OCI-LY1 (cell line): ENCODE measurements around the gene CNNM1.

Experiments used
- H2AFZ ChIP-seq: fragments of 200-600 bp; sonication (generic), shearing (Covaris generic); 2 replicates; pipeline ENCODE4 v1.6.0; 2014; ENCODE audit warnings: antibody characterized with exemption, mild to moderate bottlenecking, low read length
- H3F3A ChIP-seq: fragments of 200-600 bp; sonication (generic), shearing (Covaris generic); 2 replicates; pipeline ENCODE4 v1.6.0; 2014; ENCODE audit warnings: mild to moderate bottlenecking, antibody characterized with exemption, low read length, moderate library complexity; ENCODE audit not compliant: insufficient read depth
- H3K27ac ChIP-seq: fragments of 200-600 bp; sonication (generic); 2 replicates; pipeline ENCODE4 v1.5.1; 2014; ENCODE audit warnings: low read length, mixed run types, mild to moderate bottlenecking, low read depth; ENCODE audit not compliant: poor library complexity, severe bottlenecking
- H3K27me3 ChIP-seq: fragments of 200-600 bp; sonication (generic); 2 replicates; pipeline ENCODE4 v1.6.0; 2014; ENCODE audit warnings: antibody characterized with exemption, mild to moderate bottlenecking, low read length, moderate library complexity; ENCODE audit not compliant: insufficient read depth
- H3K36me3 ChIP-seq: fragments of 200-600 bp; sonication (generic); 2 replicates; pipeline ENCODE4 v1.6.1; 2014; ENCODE audit warnings: mild to moderate bottlenecking, antibody characterized with exemption, low read length, moderate library complexity, mixed read lengths; ENCODE audit not compliant: insufficient read depth
- H3K4me1 ChIP-seq: fragments of 200-600 bp; sonication (generic); 2 replicates; pipeline ENCODE4 v1.5.1; 2014; ENCODE audit warnings: mild to moderate bottlenecking, low read length, moderate library complexity; ENCODE audit not compliant: insufficient read depth, severe bottlenecking
- H3K4me2 ChIP-seq: fragments of 200-600 bp; sonication (generic), shearing (Covaris generic); 2 replicates; pipeline ENCODE4 v1.6.1; 2014; ENCODE audit warnings: low read length
- H3K4me3 ChIP-seq: fragments of 200-600 bp; sonication (generic); 2 replicates; pipeline ENCODE4 v1.5.1; 2014; ENCODE audit warnings: low read length, low read depth, mild to moderate bottlenecking, mixed read lengths; ENCODE audit not compliant: poor library complexity, severe bottlenecking
- H3K79me2 ChIP-seq: fragments of 200-600 bp; shearing (Covaris generic); 2 replicates; pipeline ENCODE4 v1.6.1; 2016; ENCODE audit warnings: mixed run types, low read length, mixed read lengths; ENCODE audit not compliant: insufficient read depth
- H3K9ac ChIP-seq: fragments of 200-600 bp; sonication (generic), shearing (Covaris generic); 2 replicates; pipeline ENCODE4 v1.6.1; 2014; ENCODE audit warnings: mild to moderate bottlenecking, low read length, mixed read lengths
- H3K9me2 ChIP-seq: fragments of 200-600 bp; sonication (generic), shearing (Covaris generic); 2 replicates; pipeline ENCODE4 v1.6.1; 2014; ENCODE audit warnings: low read depth, mild to moderate bottlenecking, low read length, mixed read lengths
- H3K9me3 ChIP-seq: fragments of 200-600 bp; shearing (Covaris generic); 2 replicates; pipeline ENCODE4 v1.6.1; 2014; ENCODE audit warnings: low read length, mixed read lengths
- H4K20me1 ChIP-seq: fragments of 200-600 bp; sonication (generic), shearing (Covaris generic); 2 replicates; pipeline ENCODE4 v1.6.0; 2016; ENCODE audit warnings: mild to moderate bottlenecking, low read length; ENCODE audit not compliant: insufficient read depth
- EZH2 ChIP-seq: fragments of 200-600 bp; sonication (generic), shearing (Covaris generic); IDR thresholded peaks from 2 replicates; pipeline ENCODE4 v1.8.0; 2017; ENCODE audit warnings: borderline replicate concordance, mixed run types, mild to moderate bottlenecking, antibody characterized with exemption, low read length, moderate library complexity, mixed read lengths
- TF ChIP-seq, protein P1 (sequence below): fragments of 200-600 bp; sonication (generic), shearing (Covaris generic); IDR thresholded peaks from 2 replicates; pipeline ENCODE4 v1.5.1; 2017; ENCODE audit warnings: mild to moderate bottlenecking, antibody characterized with exemption, low read length, moderate library complexity, mixed read lengths

Gene CNNM1

DNA sequence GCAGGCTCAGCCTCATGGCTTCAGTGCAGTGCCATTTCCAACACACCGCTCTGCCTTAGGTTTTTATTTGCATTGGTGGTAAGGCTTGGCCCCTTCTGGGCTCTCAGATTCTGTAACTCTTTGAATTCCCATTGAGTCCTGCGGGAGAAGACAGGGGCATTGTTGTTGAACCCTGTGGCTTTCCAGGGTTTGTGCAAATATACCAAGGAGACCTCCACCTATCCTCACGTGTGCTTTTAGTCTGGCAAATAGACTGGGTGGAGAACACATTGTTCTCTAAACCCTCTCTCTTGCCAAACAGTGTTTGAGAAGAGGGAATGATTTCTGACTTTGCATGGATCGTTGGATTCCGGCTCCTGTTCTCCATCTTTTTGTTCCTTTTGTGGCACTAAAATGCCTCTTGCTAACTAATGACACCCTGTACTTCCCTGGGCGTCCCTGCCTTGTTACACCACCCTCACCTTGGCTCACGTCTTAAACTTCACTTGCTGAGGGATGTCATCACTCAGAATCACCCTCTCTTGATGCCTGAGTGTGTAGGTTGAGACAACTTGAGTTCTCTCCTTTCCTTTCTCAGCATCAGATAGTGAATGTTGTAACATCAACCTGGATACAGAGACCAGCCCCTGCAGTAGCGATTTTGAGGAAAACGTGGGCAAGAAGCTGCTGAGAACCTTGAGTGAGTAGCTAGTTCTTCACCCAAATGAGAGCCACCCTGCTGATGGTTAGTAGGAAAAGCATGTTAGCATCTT lies 60.7 kb downstream of the CNNM1 start:
- H3K4me1 ChIP-seq, result no peaks in the 10 kb centered on the region
- no peaks in the 10 kb centered on the region for H3K9me3 ChIP-seq
- H3K36me3 ChIP-seq, result no peaks in the 10 kb centered on the region
- no peak overlapping the region for H3K27ac ChIP-seq
- H3K27me3 ChIP-seq, result no peaks in the 10 kb centered on the region
- TF ChIP-seq, protein P1, sequence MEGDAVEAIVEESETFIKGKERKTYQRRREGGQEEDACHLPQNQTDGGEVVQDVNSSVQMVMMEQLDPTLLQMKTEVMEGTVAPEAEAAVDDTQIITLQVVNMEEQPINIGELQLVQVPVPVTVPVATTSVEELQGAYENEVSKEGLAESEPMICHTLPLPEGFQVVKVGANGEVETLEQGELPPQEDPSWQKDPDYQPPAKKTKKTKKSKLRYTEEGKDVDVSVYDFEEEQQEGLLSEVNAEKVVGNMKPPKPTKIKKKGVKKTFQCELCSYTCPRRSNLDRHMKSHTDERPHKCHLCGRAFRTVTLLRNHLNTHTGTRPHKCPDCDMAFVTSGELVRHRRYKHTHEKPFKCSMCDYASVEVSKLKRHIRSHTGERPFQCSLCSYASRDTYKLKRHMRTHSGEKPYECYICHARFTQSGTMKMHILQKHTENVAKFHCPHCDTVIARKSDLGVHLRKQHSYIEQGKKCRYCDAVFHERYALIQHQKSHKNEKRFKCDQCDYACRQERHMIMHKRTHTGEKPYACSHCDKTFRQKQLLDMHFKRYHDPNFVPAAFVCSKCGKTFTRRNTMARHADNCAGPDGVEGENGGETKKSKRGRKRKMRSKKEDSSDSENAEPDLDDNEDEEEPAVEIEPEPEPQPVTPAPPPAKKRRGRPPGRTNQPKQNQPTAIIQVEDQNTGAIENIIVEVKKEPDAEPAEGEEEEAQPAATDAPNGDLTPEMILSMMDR, result no peak
- TF ChIP-seq EZH2, result no peak
- no peaks in the 10 kb centered on the region for H3F3A ChIP-seq
- H3K9ac ChIP-seq, result no peak overlapping the region
- no peaks in the 10 kb centered on the region for H4K20me1 ChIP-seq
- H3K79me2 ChIP-seq, result no peaks in the 10 kb centered on the region
- no peak overlapping the region for H3K4me2 ChIP-seq
- no peak overlapping the region for H3K4me3 ChIP-seq
- H2AFZ ChIP-seq, result no peak overlapping the region
- no peaks in the 10 kb centered on the region for H3K9me2 ChIP-seq

DNA sequence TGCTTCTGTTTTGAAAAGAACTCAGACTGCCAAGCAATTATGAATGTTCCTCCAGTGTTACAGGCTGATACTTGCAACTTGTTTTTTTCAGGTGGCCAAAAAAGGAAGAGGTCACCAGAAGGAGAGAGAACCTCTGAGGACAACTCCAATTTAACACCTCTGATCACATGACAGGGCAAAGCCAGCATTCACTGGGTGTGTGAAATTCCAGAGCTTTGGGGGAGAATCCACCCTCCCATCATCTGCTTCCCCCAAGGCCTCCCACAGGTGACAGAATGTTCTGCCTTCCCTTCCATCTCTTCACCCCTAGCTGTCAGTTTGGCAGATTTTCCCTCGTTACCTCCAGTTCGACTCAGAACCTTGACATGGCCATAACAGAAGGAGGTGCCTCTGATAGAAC lies 62.2 kb downstream of the CNNM1 start:
- Histone ChIP-seq H3K9me2 (no peaks in the 10 kb centered on the region), H3K27me3 (no peaks in the 10 kb centered on the region), H3K9ac (no peak overlapping the region), H3F3A (no peaks in the 10 kb centered on the region), H4K20me1 (no peaks in the 10 kb centered on the region), H3K36me3 (no peaks in the 10 kb centered on the region), H3K4me3 (no peak overlapping the region), H2AFZ (no peak overlapping the region), H3K79me2 (no peaks in the 10 kb centered on the region), H3K4me1 (no peaks in the 10 kb centered on the region), H3K27ac (no peak overlapping the region), H3K4me2 (no peak overlapping the region), H3K9me3 (no peaks in the 10 kb centered on the region)
- TF ChIP-seq EZH2, result no peak
- TF ChIP-seq, protein P1, result no peak

DNA sequence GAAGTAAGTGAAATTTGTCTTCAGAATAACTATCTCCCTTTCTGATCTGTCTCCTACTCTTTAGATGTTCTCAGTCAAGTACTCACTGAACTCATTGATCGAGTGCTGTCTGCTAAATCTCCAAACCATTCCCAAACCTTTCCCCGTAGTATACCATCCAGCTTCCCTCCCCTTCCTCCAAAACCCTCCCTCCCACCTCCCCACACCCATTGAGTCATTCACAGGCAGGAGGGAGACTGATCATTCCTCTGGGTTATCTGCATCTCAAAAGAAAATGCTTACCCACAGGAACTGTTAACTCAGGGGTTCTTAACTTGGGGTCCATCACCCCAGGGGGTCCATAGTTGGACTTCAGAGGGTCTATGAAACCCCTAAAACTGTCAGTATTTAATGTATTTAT lies 63.9 kb downstream of the CNNM1 start:
- no peaks in the 10 kb centered on the region for H3K79me2 ChIP-seq
- no peaks in the 10 kb centered on the region for H3K27me3 ChIP-seq
- H3F3A ChIP-seq, result no peaks in the 10 kb centered on the region
- no peaks in the 10 kb centered on the region for H3K4me1 ChIP-seq
- 0 out of 2 replicates have a peak, but pooled peaks cover 3% of the 10 kb centered on the region for H3K36me3 ChIP-seq
- H3K27ac ChIP-seq, result no peak overlapping the region
- H3K9me3 ChIP-seq, result no peaks in the 10 kb centered on the region
- no peaks in the 10 kb centered on the region for H3K9me2 ChIP-seq
- no peak overlapping the region for H2AFZ ChIP-seq
- no peaks in the 10 kb centered on the region for H4K20me1 ChIP-seq
- TF ChIP-seq EZH2, result no peak
- TF ChIP-seq, protein P1, result no peak
- H3K4me3 ChIP-seq, result no peak overlapping the region
- H3K4me2 ChIP-seq, result no peak overlapping the region
- no peak overlapping the region for H3K9ac ChIP-seq
